ENCODE measurements around the gene CALCOCO1.

Gene CALCOCO1

DNA sequence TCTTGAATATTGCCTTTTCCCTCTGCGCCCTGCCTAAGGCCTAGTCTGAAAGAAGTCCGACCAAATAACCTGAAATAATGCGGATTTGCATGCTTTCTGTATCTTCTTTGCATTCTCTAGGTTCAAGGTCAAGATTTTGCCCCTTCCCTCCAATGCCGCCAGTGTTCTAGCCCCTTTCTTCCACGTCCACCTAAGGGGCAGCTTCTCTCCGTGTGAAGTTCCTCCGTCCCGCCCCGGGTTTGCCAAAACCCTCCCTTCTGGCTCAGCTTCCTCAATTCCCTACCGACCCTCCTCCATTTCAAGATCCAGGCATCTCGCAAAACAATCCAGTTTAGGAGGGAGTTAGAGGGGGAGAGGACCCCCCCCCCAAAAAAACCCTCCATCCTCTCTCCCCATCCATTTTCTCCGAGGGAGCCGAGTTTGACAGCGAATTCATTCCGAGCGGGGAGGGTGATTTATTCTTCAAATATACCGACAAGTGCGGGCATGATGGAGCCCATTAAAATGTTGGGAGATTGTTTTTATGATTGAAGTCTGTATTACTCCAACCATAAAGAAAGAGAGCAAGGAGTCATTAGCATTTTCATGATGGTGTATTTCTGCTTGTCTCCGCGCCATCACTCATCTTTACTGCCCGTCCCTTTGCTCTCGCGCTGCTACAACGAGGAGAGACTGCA is 30.5 kb downstream of the CALCOCO1 start:
- H3K27me3 ChIP-seq (ENCODE audit: low read depth, low read length) = peaks cover 52% of the 10 kb centered on the region
- no peaks in the 10 kb centered on the region for H4K20me1 ChIP-seq (ENCODE audit: insufficient read depth, low read length)
- H3K27ac ChIP-seq (ENCODE audit: low read length) = no peak overlapping the region
- no peak for TF ChIP-seq EZH2phosphoT487 (IDR thresholded peaks at IDR 0.05; ENCODE audit: low read depth)
- TF ChIP-seq, protein P1, sequence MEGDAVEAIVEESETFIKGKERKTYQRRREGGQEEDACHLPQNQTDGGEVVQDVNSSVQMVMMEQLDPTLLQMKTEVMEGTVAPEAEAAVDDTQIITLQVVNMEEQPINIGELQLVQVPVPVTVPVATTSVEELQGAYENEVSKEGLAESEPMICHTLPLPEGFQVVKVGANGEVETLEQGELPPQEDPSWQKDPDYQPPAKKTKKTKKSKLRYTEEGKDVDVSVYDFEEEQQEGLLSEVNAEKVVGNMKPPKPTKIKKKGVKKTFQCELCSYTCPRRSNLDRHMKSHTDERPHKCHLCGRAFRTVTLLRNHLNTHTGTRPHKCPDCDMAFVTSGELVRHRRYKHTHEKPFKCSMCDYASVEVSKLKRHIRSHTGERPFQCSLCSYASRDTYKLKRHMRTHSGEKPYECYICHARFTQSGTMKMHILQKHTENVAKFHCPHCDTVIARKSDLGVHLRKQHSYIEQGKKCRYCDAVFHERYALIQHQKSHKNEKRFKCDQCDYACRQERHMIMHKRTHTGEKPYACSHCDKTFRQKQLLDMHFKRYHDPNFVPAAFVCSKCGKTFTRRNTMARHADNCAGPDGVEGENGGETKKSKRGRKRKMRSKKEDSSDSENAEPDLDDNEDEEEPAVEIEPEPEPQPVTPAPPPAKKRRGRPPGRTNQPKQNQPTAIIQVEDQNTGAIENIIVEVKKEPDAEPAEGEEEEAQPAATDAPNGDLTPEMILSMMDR (IDR thresholded peaks at IDR 0.05; ENCODE audit: low read depth, low read length) = no peak
- no peaks in the 10 kb centered on the region for H3K4me1 ChIP-seq (ENCODE audit: low read length)
- H2AFZ ChIP-seq (ENCODE audit: low read depth, low read length) = no peak overlapping the region
- H3K79me2 ChIP-seq (ENCODE audit: low read length) = no peaks in the 10 kb centered on the region
- no peak overlapping the region for H3K9ac ChIP-seq (ENCODE audit: low read length)
- H3K4me2 ChIP-seq (ENCODE audit: low read length) = peak overlapping the region; percentile 30
- H3K9me3 ChIP-seq (ENCODE audit: insufficient read depth, low read length) = no peaks in the 10 kb centered on the region
- no peak overlapping the region; the same call in 1 of the 2 replicates for H3K4me3 ChIP-seq (ENCODE audit: low read length)
- H3K36me3 ChIP-seq (replicated peaks; ENCODE audit: low read depth, low read length) = no peaks in the 10 kb centered on the region

DNA sequence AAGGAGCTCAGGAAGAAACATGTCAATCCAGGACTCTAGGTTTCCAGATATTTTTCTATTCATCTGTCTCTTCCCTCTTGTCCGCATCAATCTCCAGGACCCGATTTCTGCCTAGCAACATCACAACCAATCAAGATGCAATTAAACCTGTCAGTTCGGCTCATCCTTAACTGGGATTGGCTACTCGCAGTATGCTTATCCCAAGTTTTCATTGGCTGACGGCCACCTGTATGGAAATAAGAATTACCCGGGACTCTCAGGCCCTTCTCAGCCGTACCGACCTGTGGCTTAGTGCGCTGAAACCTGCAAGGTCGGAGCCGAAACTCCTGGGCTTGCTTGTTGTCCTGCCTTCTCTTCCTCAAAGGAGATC is 31.0 kb downstream of the CALCOCO1 start:
- no peaks in the 10 kb centered on the region for H3K36me3 ChIP-seq (replicated peaks; ENCODE audit: low read depth, low read length)
- H3K4me2 ChIP-seq (ENCODE audit: low read length) = peak overlapping the region; percentile 30
- no peaks in the 10 kb centered on the region for H3K4me1 ChIP-seq (ENCODE audit: low read length)
- no peaks in the 10 kb centered on the region for H3K9me3 ChIP-seq (ENCODE audit: insufficient read depth, low read length)
- no peak overlapping the region; the same call in 1 of the 2 replicates for H3K4me3 ChIP-seq (ENCODE audit: low read length)
- no peak overlapping the region for H3K27ac ChIP-seq (ENCODE audit: low read length)
- H3K27me3 ChIP-seq (ENCODE audit: low read depth, low read length) = peaks cover 51% of the 10 kb centered on the region
- H3K9ac ChIP-seq (ENCODE audit: low read length) = no peak overlapping the region
- no peak for TF ChIP-seq EZH2phosphoT487 (IDR thresholded peaks at IDR 0.05; ENCODE audit: low read depth)
- TF ChIP-seq, protein P1 (IDR thresholded peaks at IDR 0.05; ENCODE audit: low read depth, low read length) = no peak
- H2AFZ ChIP-seq (ENCODE audit: low read depth, low read length) = no peak overlapping the region
- H4K20me1 ChIP-seq (ENCODE audit: insufficient read depth, low read length) = no peaks in the 10 kb centered on the region
- H3K79me2 ChIP-seq (ENCODE audit: low read length) = no peaks in the 10 kb centered on the region

DNA sequence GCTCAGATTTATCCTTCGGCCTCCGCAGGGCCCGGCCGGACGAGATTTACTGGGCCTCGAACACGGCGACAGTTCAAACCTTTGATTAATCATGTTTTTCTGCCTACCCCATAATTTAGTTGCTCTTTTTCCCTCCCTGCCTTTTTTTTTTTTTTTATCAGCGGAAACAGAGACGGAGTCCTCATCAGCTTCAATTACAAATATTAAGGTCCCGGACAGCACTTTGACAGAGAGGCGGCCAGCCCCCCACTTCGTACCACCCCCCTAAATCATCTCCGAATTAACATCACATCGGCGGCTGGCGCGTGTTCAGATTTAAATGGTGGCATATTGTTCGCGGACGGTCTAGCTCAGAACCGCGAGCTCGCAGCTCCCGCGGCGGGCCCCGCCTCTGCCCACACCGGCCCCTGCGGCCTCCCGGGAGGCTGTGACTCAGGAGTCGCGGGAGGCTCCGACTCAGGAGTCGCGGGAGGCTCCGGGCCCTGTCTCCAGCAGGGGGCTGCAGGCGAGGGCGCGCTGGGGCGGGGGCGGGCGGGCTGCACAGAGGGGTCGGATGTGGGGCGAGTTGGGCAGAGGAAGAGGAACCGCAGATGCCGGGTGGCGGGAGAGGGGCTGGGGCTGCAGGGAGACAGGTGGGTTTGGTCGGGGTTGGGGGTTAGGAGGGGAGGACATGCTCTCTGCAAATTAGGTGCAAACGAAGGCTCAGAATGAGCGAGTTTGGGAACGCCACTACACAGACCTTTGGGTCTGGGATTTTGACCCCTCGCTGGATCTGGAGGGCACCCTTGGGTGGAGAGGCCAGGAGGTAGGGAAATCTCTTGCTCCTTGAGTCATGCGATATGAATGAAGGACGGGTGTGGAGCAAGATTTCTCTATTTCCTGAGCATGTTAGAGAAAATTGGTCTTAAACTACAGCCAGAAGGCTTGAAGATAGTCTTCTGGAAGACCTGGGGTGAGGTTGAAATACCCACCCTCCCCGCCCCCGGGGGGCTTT is 31.8 kb downstream of the CALCOCO1 start:
- Histone ChIP-seq H3K9me3 (ENCODE audit: insufficient read depth, low read length) (no peaks in the 10 kb centered on the region), H3K27me3 (ENCODE audit: low read depth, low read length) (peaks cover 43% of the 10 kb centered on the region), H3K4me2 (ENCODE audit: low read length) (no peak overlapping the region), H3K4me1 (ENCODE audit: low read length) (no peaks in the 10 kb centered on the region), H2AFZ (ENCODE audit: low read depth, low read length) (no peak overlapping the region), H3K36me3 (replicated peaks; ENCODE audit: low read depth, low read length) (no peaks in the 10 kb centered on the region), H4K20me1 (ENCODE audit: insufficient read depth, low read length) (no peaks in the 10 kb centered on the region), H3K79me2 (ENCODE audit: low read length) (no peaks in the 10 kb centered on the region), H3K4me3 (ENCODE audit: low read length) (no peak overlapping the region), H3K9ac (ENCODE audit: low read length) (no peak overlapping the region), H3K27ac (ENCODE audit: low read length) (no peak overlapping the region)
- TF ChIP-seq, protein P1 (IDR thresholded peaks at IDR 0.05; ENCODE audit: low read depth, low read length) = no peak
- no peak for TF ChIP-seq EZH2phosphoT487 (IDR thresholded peaks at IDR 0.05; ENCODE audit: low read depth)

DNA sequence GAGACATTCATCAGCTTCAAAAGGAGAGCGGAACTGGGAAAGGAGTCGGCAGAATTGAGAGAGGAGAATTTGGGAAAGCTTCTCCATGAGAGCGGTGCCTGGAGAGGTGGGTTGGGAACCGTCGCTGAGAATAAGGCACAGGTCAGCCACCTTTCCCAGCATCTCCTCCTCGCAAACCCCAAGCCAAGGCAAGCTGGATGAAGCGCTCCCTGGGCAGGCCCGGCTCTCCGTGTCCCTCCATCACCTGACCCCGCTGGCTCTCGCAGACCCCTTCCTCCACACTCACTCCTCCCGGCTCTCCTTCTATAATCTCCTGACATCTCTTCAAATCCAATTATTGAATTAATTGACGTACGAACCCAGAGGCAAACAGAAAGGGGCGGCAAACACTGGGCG is 32.5 kb downstream of the CALCOCO1 start:
- no peak overlapping the region for H2AFZ ChIP-seq (ENCODE audit: low read depth, low read length)
- TF ChIP-seq EZH2phosphoT487 (IDR thresholded peaks at IDR 0.05; ENCODE audit: low read depth) = no peak
- TF ChIP-seq, protein P1 (IDR thresholded peaks at IDR 0.05; ENCODE audit: low read depth, low read length) = no peak
- H3K9me3 ChIP-seq (ENCODE audit: insufficient read depth, low read length) = no peaks in the 10 kb centered on the region
- no peak overlapping the region for H3K9ac ChIP-seq (ENCODE audit: low read length)
- no peaks in the 10 kb centered on the region for H3K79me2 ChIP-seq (ENCODE audit: low read length)
- H3K36me3 ChIP-seq (replicated peaks; ENCODE audit: low read depth, low read length) = no peaks in the 10 kb centered on the region
- no peaks in the 10 kb centered on the region for H3K4me1 ChIP-seq (ENCODE audit: low read length)
- no peaks in the 10 kb centered on the region for H4K20me1 ChIP-seq (ENCODE audit: insufficient read depth, low read length)
- no peak overlapping the region for H3K27ac ChIP-seq (ENCODE audit: low read length)
- no peak overlapping the region for H3K4me3 ChIP-seq (ENCODE audit: low read length)
- H3K27me3 ChIP-seq (ENCODE audit: low read depth, low read length) = peaks cover 36% of the 10 kb centered on the region
- no peak overlapping the region for H3K4me2 ChIP-seq (ENCODE audit: low read length)

Measured in OCI-LY3 (cell line).